HEK293T (cell line): Measurements from ENCODE around the gene TMEM178B.

ENCODE experiments used
- ARNT ChIP-seq: fragments of 450-650 bp; IDR thresholded peaks from 2 replicates; pipeline ENCODE4 v1.6.1; 2017; ENCODE audit warnings: mild to moderate bottlenecking
- BHLHE40 ChIP-seq: fragments of 450-650 bp; IDR thresholded peaks from 2 replicates; pipeline ENCODE4 v1.6.1; 2016; ENCODE audit warnings: mild to moderate bottlenecking, moderate library complexity, borderline replicate concordance
- CTBP1 ChIP-seq: fragments of 450-650 bp; IDR thresholded peaks from 2 replicates; pipeline ENCODE4 v1.6.1; 2016; ENCODE audit warnings: borderline replicate concordance
- ELF4 ChIP-seq: fragments of 450-650 bp; IDR thresholded peaks from 2 replicates; pipeline ENCODE4 v1.6.1; 2017; ENCODE audit warnings: antibody characterized with exemption
- FOXK2 ChIP-seq: fragments of 450-650 bp; IDR thresholded peaks from 2 replicates; pipeline ENCODE4 v1.6.1; 2016; ENCODE audit warnings: mild to moderate bottlenecking
- FOXM1 ChIP-seq: fragments of 450-650 bp; IDR thresholded peaks from 2 replicates; pipeline ENCODE4 v1.6.1; 2017; ENCODE audit warnings: mild to moderate bottlenecking, borderline replicate concordance
- HDGF ChIP-seq: fragments of 450-650 bp; IDR thresholded peaks from 2 replicates; pipeline ENCODE4 v1.6.1; 2017; ENCODE audit warnings: antibody characterized with exemption, borderline replicate concordance
- NFRKB ChIP-seq: fragments of 450-650 bp; IDR thresholded peaks from 2 replicates; pipeline ENCODE4 v1.6.1; 2016; ENCODE audit warnings: mild to moderate bottlenecking, moderate library complexity
- PKNOX1 ChIP-seq: fragments of 450-650 bp; IDR thresholded peaks from 2 replicates; pipeline ENCODE4 v1.6.1; 2016
- SP1 ChIP-seq: fragments of 450-650 bp; IDR thresholded peaks from 2 replicates; pipeline ENCODE4 v1.6.1; 2017
- SUZ12 ChIP-seq: fragments of 450-650 bp; IDR thresholded peaks from 2 replicates; pipeline ENCODE4 v1.6.1; 2016; ENCODE audit warnings: mild to moderate bottlenecking
- TARDBP ChIP-seq: fragments of 450-650 bp; IDR thresholded peaks from 2 replicates; pipeline ENCODE4 v1.6.1; 2016

DNA sequence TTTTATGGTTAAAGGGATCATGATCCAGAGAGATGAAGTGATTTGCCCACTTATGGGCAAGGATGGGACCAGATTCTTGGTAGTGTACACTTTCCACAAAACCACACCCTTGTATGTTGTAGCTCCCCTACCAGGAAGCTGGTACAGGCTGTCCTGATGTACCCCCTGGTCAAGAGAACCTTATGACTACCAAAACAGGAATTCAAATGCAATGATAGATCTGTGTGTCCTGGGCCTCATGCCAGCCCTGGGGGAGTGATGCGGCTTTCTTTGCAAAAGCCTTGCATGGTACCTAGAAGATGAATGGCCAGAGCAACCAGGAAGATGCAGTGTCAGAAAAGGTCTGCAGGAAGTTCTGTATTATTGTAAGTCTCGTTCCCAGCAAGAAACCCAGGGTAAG lies 382.4 kb downstream of the TMEM178B start:
- TF ChIP-seq CTBP1, result no peak
- TF ChIP-seq ARNT, result no peak
- TF ChIP-seq TARDBP, result no peak
- TF ChIP-seq BHLHE40, result no peak
- no peak for TF ChIP-seq FOXK2
- no peak for TF ChIP-seq PKNOX1
- no peak for TF ChIP-seq FOXM1
- TF ChIP-seq SP1, result no peak
- TF ChIP-seq ELF4, result no peak
- TF ChIP-seq SUZ12, result no peak
- no peak for TF ChIP-seq NFRKB
- TF ChIP-seq HDGF, result no peak
